Stimulated activated CD8-positive, alpha-beta memory T cell treated with anti-CD3 and anti-CD28 coated beads, Interleukin-12 subunit alpha, Interleukin-12 subunit beta, amount 100 ng/mL, for 4 hours (primary cell): ENCODE measurements around the gene SIRPA.
"Not testable (repeated sequence)": the region's sequence is repeated elsewhere in the genome, so short reads cannot be mapped to it uniquely, and the experiment has no call there.

Source experiments
- DNase-seq: peaks from one replicate; pipeline ENCODE4 v3.0.0-alpha.2; 2020; ENCODE audit warnings: low read depth

The SIRPA gene

DNA sequence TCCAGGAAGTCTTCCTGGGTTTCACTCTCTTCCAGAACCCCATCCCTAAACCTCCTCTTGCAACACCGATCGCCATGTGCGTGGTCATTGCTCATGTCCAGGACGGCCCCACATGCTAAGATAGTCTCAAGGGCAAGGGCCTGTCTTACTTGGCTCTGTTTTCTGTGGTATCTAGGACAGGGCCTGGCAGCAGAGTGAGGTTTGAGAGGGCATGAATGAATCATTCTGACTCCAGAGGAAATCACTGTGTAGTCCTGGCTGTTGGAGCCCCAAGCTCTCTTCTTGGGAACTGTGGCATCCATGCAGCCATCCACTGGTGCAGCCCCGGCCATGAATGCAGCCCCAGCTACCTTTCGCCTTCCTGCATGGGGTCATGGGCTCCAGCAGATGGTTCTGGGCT lies 12.4 kb downstream of the SIRPA start:
- DNase-seq = no peak

GRCh38 chr20:1908191-1908590 lies 13.0 kb downstream of the SIRPA start:
- DNase-seq = no peak

DNA sequence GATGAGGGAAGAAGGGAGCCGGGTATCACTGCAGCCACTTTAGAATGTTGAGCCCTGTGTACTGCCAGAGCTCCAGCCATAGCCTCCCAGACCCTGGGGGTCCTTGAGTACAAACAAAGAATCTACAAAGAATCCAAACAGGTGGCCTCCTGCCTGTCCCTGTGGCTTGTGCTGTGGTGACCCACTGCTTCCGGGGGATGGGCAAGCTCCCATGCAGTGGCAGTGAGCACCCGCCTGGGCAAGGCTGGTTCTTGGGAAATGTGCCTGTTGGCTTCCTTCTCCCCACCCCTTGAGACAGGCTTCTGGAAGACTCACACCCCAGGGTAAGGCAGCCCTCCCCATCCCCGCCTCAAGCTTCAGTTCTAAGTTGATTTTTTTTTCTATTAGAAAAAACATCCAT lies 13.9 kb downstream of the SIRPA start:
- no peak for DNase-seq

DNA sequence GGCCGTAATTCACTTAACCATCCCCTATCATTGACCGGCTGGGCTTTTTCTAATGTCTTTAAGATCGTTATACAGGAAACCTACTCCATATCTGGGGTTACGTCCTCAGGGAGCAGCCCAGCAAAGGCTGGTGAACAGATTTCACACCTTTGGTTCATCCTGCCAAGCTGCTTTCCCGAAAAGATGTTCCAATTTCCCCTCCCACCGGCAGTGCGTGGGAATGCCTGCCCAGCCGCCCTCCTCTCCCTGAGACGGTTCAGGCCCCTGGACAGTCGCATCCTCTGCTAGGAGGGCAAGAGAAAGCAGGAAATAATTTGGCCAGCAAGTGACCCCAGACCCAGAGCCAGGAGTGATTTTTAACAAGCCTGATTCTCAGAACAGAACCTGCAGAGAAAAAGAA lies 16.3 kb downstream of the SIRPA start:
- no peak for DNase-seq

DNA sequence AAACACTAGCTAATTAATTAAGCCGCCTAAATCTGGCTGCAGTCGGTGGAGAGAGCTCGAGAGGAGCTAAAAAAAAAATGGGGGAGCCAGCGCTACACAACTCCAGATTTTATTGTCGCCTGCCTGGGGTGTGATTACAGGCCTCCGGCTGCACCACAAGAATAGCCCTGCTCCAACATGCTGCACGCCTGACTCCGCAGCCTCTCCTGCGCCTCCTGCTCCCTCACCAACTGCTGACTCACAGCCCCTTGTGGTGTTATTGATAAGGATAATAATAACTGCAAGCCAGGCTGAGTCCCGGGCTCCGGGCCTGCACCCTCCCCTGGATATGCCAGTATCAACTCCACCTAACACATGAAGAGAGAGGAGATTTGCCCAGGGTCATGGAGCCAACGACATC lies 16.8 kb downstream of the SIRPA start:
- DNase-seq = no peak

- DNase-seq = no peak
Observed at GRCh38 chr20:1912646-1913045, 17.4 kb downstream of the SIRPA start.

- DNase-seq = not testable (repeated sequence)
Observed at GRCh38 chr20:1915233-1915632, 20.0 kb downstream of the SIRPA start.

- no peak for DNase-seq
Observed at GRCh38 chr20:1915725-1916124, 20.5 kb downstream of the SIRPA start.

DNA sequence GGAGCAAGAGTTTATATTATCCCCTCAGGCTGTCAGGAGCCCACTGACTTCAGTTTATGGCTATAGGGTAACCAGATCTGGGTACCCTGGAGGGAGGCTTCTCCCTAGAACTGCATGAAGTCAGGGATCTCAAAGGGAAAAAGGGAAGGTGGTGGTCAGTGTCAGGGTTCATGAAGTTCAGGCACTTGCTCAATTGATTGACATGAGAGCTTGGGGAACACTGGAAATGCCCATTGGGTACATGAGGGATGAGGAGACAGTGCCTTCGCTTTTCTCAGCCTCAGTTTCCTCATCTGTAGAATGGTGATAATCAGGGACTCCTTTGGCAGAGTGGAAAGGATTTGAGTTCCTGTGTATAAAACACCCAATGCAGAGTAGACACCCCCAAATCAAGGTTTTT lies 22.6 kb downstream of the SIRPA start:
- no peak for DNase-seq

DNA sequence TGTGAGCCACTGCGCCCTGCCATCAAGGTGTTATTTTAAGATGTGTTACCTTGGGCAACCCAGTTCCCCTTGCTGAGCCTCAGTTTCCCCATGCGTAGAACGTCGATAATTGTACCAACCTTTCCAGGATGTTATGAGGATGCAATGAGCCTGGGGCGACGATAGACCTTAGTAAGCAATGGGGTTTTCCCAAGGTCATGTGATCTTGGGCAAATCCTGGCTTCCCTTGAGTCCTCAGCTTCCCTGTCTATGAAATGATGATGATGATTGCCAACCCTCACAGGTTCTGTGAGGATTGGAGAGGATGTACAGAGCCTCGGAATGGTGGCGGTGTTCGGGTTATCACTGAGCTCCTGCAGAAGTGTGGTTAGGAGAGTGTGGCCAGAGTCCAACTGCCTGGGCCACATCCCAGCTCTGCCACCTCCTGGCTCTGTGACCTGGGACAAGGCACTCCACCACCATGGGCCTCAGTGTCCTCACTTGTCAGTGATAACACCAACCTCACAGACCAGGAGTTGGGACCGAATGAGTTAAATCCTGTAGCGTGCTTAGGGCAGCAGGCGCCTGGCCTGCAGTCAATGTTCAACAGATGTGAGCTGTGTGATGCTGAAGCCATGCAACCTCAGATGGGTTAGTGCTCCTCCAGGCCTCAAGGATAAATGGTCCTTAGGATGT lies 23.4 kb downstream of the SIRPA start:
- DNase-seq = no peak

DNA sequence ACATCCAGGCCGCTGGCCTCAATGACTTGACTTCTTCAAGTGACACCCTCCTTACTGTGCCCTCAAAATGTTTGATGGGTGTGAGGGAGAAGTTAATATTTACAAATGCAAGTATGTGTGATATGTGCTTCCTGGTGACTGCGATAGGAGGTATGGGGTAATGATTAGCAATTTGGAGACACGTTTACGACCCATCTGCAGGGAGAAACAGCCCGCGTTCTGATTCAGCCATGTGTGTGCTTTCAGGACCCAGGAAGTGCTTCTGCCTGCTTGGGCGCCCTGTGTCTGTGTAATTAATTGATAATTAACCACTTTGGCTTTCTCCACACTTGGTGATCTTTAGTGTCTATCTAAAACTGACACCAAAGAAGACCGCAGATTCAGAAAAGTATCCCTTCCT lies 25.0 kb downstream of the SIRPA start:
- no peak for DNase-seq

GRCh38 chr20:1920826-1921225 lies 25.6 kb downstream of the SIRPA start:
- no peak for DNase-seq

GRCh38 chr20:1921985-1922384 lies 26.8 kb downstream of the SIRPA start:
- DNase-seq = not testable (repeated sequence)

DNA sequence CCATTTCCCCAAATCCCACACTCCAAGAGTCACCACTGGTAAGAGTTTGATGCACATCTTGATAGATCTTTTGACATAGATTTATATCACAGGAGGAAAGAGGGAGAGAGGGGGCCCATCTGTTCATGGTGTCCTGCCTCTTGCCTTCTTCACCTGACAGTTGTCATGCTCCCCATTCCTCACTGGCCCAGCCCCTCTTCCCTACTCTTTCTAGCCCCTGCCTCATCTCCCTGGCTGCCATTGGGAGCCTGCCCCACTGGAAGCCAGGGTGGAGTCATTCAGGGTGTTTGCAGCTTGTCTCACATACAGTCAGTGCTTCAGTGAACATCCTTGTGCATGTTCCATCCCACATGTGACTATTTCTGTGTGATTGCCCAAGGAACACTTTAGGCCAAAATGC lies 27.6 kb downstream of the SIRPA start:
- no peak for DNase-seq

GRCh38 chr20:1924910-1925861 lies 30.0 kb downstream of the SIRPA start:
- no peak for DNase-seq

GRCh38 chr20:1926237-1926636 lies 31.0 kb downstream of the SIRPA start:
- no peak for DNase-seq

DNA sequence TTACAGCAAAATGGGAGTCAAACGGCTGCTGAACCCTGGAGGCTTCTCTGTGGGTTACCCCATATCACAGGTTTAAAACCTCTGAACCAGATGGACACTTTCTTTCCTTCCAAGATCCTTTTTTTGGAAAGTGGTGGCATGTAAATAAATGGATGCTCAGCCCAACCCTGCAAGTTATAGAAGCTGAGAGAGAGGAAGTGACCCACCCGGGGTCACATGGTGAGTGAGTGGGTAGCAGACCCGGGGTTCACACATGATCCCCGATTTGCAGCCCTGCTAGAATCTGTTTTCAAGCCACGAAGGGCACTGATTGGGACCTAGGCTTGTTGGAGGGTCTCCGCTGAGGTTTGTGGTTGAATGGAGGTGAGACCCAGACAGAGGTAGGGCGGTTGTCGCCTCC lies 32.0 kb downstream of the SIRPA start:
- DNase-seq = no peak

DNA sequence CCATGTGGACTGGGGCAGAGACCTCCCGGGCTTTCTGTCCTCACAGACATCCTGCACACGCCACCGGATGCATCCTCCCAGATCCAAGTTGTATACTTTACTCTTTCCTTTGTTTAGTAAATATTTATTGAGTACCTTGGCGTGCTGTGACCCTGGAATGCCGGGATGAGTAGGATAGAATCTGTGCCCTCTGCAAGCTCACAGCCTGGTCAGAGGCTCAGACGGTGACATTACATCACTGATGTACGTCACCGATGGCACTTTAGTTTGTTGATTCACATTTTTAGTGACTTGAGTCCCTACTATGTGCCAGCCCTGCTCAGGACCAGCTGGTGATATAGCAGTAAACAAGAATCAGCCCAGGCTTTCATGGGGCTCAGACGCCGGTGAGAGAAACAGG lies 32.9 kb downstream of the SIRPA start:
- DNase-seq = no peak

GRCh38 chr20:1928782-1929181 lies 33.6 kb downstream of the SIRPA start:
- DNase-seq = no peak

- no peak for DNase-seq
Observed at GRCh38 chr20:1929460-1929859, 34.3 kb downstream of the SIRPA start.

- DNase-seq = no peak
Observed at GRCh38 chr20:1930165-1930564, 35.0 kb downstream of the SIRPA start.

GRCh38 chr20:1931830-1932229 lies 36.6 kb downstream of the SIRPA start:
- no peak for DNase-seq

DNA sequence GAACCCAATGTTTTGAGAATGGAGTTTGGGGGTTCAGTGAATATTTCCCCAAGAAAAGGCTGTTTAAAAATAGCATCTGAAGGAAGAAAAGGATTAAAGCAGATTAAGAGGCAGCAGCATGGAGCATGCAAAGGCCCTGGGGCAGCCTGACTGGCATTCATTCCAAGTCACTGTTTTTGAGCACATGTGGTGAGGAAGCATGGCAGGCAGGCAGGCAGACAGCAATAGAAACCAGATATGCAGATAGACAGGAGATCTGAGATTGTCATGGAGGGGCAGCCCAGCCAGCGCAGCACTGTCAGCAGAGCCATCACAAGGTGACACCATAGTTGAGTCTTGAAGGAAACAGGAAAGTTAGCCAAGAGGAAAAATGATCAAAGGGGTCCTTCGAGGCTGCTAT lies 37.8 kb downstream of the SIRPA start:
- no peak for DNase-seq

GRCh38 chr20:1933465-1933870 lies 38.3 kb downstream of the SIRPA start:
- DNase-seq = no peak
